ENCODE results near the gene PAX2. TPM values are rescaled to one million over a fixed set of nuclear protein-coding genes. Genes with fewer than 3 reads are reported as not detected.
A peak's percentile ranks its signal among the peaks of the same experiment; 100 is the strongest.

Gene PAX2
- polyA plus RNA-seq, 3 donors = not detected

DNA sequence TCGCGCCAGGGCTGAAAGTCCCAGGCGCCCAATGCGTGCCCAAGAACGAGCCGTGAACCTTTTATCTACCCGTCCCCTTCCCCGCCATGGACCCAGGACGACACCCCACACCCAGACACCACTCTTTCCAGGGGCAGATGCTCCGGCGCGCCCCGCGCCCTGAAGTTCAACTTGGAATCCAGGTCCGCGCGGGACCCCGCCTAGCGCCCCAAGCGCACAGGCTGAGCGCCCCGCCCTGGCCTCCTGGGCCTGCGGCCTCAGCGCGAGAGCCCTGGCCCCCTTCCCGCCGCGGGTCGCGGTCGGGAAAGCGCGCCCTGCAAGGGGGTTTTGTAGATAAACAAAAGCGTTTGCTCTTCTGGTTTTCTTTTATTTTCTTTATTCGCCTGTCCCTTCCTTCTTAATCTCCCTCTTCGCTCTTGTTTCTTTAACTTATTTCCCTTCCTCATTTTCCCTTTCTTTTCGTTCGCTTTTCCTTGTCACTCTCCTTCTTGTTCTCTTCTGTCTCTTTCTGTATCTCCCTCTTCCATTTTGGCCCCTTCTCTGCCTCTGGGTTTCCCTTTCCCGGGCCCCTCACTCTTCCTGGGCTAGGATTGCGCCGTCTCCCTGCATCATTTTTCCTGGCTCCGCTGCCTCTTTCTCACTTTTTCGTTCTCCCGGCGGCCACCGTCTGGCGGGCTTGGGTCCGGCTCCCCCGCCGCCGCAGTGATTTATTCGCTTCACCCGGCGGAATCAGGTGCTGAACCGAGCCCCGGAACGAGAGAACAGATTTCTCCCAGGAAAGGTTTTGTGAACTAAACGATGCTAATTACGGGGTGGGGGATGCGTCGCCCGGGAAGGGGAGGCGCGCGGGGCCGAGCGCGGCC, 15.3 kb upstream of the PAX2 start:
- peak overlapping the region in 1 of 3 experiments; percentile 68 for H3K4me3 ChIP-seq (replicated peaks in 1 of 3; ENCODE audit: low read depth in 2 of 3, low read length in 3 of 3)

More for the DNA sequence above, 15.3 kb upstream of the PAX2 start:
- peak overlapping the region; percentile 29 for H2AFZ ChIP-seq (ENCODE audit: insufficient read depth, low read depth, low read length, poor library complexity, severe bottlenecking)
- H3K9me3 ChIP-seq (replicated peaks in 1 of 2; ENCODE audit: control insufficient read depth in 1 of 2, insufficient read depth in 1 of 2, low read length in 2 of 2) = peaks cover 6 to 21% of the 10 kb centered on the region in 2 donors
- Mint-ChIP-seq H3K9me3 (peaks cover 0 to 28% (median 18%) of the 10 kb centered on the region in 7 donors), H3K27me3 (ENCODE audit: low read depth in 3 of 3) (peaks cover 95 to 99% (median 98%) of the 10 kb centered on the region in 3 donors), H3K4me1 (peaks cover 31% of the 10 kb centered on the region), H3K27ac (peak overlapping the region in 1 of 7 donors; percentile 12), H3K36me3 (peaks cover 4 to 17% of the 10 kb centered on the region in 2 donors), H3K4me3 (peak overlapping the region; percentile 73 to 89)
- no peaks in the 10 kb centered on the region for H3K36me3 ChIP-seq (replicated peaks in 1 of 2; ENCODE audit: control insufficient read depth in 1 of 2, insufficient read depth in 2 of 2, low read length in 2 of 2)
- no peak overlapping the region for H3K27ac ChIP-seq (ENCODE audit: low read depth in 1 of 2, low read length in 2 of 2)
- peaks cover 24 to 29% of the 10 kb centered on the region in 2 donors for H3K4me1 ChIP-seq (ENCODE audit: control insufficient read depth in 1 of 2, insufficient read depth in 2 of 2, low read length in 2 of 2)
- WGBS (ENCODE audit: insufficient coverage) = 6% methylated on average over 68 of the region's 68 CpGs
- TF ChIP-seq, protein P1, sequence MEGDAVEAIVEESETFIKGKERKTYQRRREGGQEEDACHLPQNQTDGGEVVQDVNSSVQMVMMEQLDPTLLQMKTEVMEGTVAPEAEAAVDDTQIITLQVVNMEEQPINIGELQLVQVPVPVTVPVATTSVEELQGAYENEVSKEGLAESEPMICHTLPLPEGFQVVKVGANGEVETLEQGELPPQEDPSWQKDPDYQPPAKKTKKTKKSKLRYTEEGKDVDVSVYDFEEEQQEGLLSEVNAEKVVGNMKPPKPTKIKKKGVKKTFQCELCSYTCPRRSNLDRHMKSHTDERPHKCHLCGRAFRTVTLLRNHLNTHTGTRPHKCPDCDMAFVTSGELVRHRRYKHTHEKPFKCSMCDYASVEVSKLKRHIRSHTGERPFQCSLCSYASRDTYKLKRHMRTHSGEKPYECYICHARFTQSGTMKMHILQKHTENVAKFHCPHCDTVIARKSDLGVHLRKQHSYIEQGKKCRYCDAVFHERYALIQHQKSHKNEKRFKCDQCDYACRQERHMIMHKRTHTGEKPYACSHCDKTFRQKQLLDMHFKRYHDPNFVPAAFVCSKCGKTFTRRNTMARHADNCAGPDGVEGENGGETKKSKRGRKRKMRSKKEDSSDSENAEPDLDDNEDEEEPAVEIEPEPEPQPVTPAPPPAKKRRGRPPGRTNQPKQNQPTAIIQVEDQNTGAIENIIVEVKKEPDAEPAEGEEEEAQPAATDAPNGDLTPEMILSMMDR (IDR thresholded peaks at IDR 0.05) = no peak
- no peak overlapping the region for H3K9ac ChIP-seq (ENCODE audit: insufficient read depth, low read length, poor library complexity, severe bottlenecking)
- H3K27me3 ChIP-seq (ENCODE audit: control insufficient read depth in 2 of 2, insufficient read depth in 2 of 2, low read length in 2 of 2) = peaks cover 85 to 98% of the 10 kb centered on the region in 2 donors
- intact Hi-C loops (cut with micrococcal nuclease) = loop anchor here in 1 of 2 donors (10.0 kb wide), 1 partner anchor 165 kb away; no protein-coding TSS in a partner anchor
- DNase-seq = no peak
- H4K20me1 ChIP-seq (ENCODE audit: insufficient read depth, low read length) = no peaks in the 10 kb centered on the region
- no peaks in the 10 kb centered on the region for H3K79me2 ChIP-seq (ENCODE audit: insufficient read depth, low read length)
- H3K4me2 ChIP-seq (replicated peaks; ENCODE audit: extremely low read depth, low read length, poor library complexity, severe bottlenecking) = peak overlapping the region; percentile 66

All from CD14-positive monocyte (primary cell).